ACC112 (cell line): ENCODE measurements around the gene ZNF213.
A peak's percentile ranks its signal among the peaks of the same experiment; 100 is the strongest.

Source experiments
- H2AFZ ChIP-seq: fragments of 200-600 bp; sonication (generic); one replicate; pipeline ENCODE4 v1.6.0; 2017; ENCODE audit warnings: antibody characterized with exemption, low read length; ENCODE audit not compliant: unreplicated experiment
- H3K27ac ChIP-seq: fragments of 200-600 bp; sonication (generic); 2 replicates; pipeline ENCODE4 v1.5.1; 2014; ENCODE audit warnings: low read depth, mild to moderate bottlenecking, antibody characterized with exemption, low read length, moderate library complexity
- H3K27me3 ChIP-seq: fragments of 200-600 bp; sonication (generic); 2 replicates; pipeline ENCODE4 v1.6.1; 2014; ENCODE audit warnings: mild to moderate bottlenecking, antibody characterized with exemption, low read length, moderate library complexity, mixed read lengths; ENCODE audit not compliant: insufficient read depth
- H3K36me3 ChIP-seq: fragments of 200-600 bp; sonication (generic); 2 replicates; pipeline ENCODE4 v1.6.1; 2016; ENCODE audit warnings: mild to moderate bottlenecking, antibody characterized with exemption, low read length, moderate library complexity, mixed read lengths; ENCODE audit not compliant: insufficient read depth
- H3K4me1 ChIP-seq: fragments of 200-600 bp; sonication (generic); one replicate; pipeline ENCODE4 v1.6.1; 2016; ENCODE audit warnings: low read length, mixed read lengths; ENCODE audit not compliant: insufficient read depth, unreplicated experiment, control insufficient read depth
- H3K4me3 ChIP-seq: fragments of 200-600 bp; sonication (generic); 2 replicates; pipeline ENCODE4 v1.5.1; 2014; ENCODE audit warnings: mild to moderate bottlenecking, low read depth, low read length
- H3K79me2 ChIP-seq: fragments of 200-600 bp; sonication (generic); one replicate; pipeline ENCODE4 v1.6.0; 2016; ENCODE audit warnings: low read length; ENCODE audit not compliant: control insufficient read depth, unreplicated experiment, insufficient read depth

Gene ZNF213

GRCh38 chr16:3134338-3135125 lies at the start of gene ZNF213:
TSS of gene ZNF213 (plus strand) at chr16:3135029. CDS start at chr16:3137281, 2,252 bp downstream.
- H3K36me3 ChIP-seq: no peaks in the 10 kb centered on the region
- no peaks in the 10 kb centered on the region for H3K27me3 ChIP-seq
- peak within 1 kb of the TSS; percentile 98 for H2AFZ ChIP-seq
- H3K79me2 ChIP-seq: peaks cover 41% of the 10 kb centered on the region
- peaks cover 7% of the 10 kb centered on the region for H3K4me1 ChIP-seq
- H3K27ac ChIP-seq: peak within 1 kb of the TSS; percentile 81
- H3K4me3 ChIP-seq: peak within 1 kb of the TSS; percentile 100

- no peaks in the 10 kb centered on the region for H3K36me3 ChIP-seq
- no peaks in the 10 kb centered on the region for H3K4me1 ChIP-seq
Observed at GRCh38 chr16:3085868-3086595, 48.8 kb upstream of the ZNF213 start.

GRCh38 chr16:3086596-3087242 lies 48.1 kb upstream of the ZNF213 start:
- no peaks in the 10 kb centered on the region for H3K27me3 ChIP-seq
- H2AFZ ChIP-seq: no peak overlapping the region
- no peak overlapping the region for H3K4me3 ChIP-seq
- H3K27ac ChIP-seq: no peak overlapping the region
- no peaks in the 10 kb centered on the region for H3K4me1 ChIP-seq
- H3K79me2 ChIP-seq: no peaks in the 10 kb centered on the region
- H3K36me3 ChIP-seq: no peaks in the 10 kb centered on the region

More at GRCh38 chr16:3085868-3086595, 48.8 kb upstream of the ZNF213 start:
- H3K4me3 ChIP-seq: no peak overlapping the region
- no peaks in the 10 kb centered on the region for H3K27me3 ChIP-seq
- H2AFZ ChIP-seq: no peak overlapping the region
- H3K79me2 ChIP-seq: no peaks in the 10 kb centered on the region
- no peak overlapping the region for H3K27ac ChIP-seq

- no peak overlapping the region for H2AFZ ChIP-seq
- no peaks in the 10 kb centered on the region for H3K4me1 ChIP-seq
- peaks cover 8% of the 10 kb centered on the region for H3K27me3 ChIP-seq
- H3K27ac ChIP-seq: no peak overlapping the region
- no peak overlapping the region for H3K4me3 ChIP-seq
- H3K36me3 ChIP-seq: no peaks in the 10 kb centered on the region
- H3K79me2 ChIP-seq: no peaks in the 10 kb centered on the region
Observed at GRCh38 chr16:3087243-3088235, 47.3 kb upstream of the ZNF213 start.

GRCh38 chr16:3088450-3088849 lies 46.4 kb upstream of the ZNF213 start:
- no peak overlapping the region for H2AFZ ChIP-seq
- H3K36me3 ChIP-seq: no peaks in the 10 kb centered on the region
- no peak overlapping the region for H3K4me3 ChIP-seq
- no peaks in the 10 kb centered on the region for H3K4me1 ChIP-seq
- peaks cover 10% of the 10 kb centered on the region for H3K27me3 ChIP-seq
- H3K27ac ChIP-seq: no peak overlapping the region
- H3K79me2 ChIP-seq: no peaks in the 10 kb centered on the region

- Histone ChIP-seq H3K27me3 (peaks cover 10% of the 10 kb centered on the region), H3K4me1 (no peaks in the 10 kb centered on the region), H3K79me2 (no peaks in the 10 kb centered on the region), H2AFZ (no peak overlapping the region), H3K27ac (no peak overlapping the region), H3K4me3 (no peak overlapping the region), H3K36me3 (no peaks in the 10 kb centered on the region)
Observed at GRCh38 chr16:3088925-3089716, 45.7 kb upstream of the ZNF213 start.

GRCh38 chr16:3089717-3090592 lies 44.9 kb upstream of the ZNF213 start:
- H2AFZ ChIP-seq: no peak overlapping the region
- no peaks in the 10 kb centered on the region for H3K79me2 ChIP-seq
- H3K4me1 ChIP-seq: no peaks in the 10 kb centered on the region
- H3K27ac ChIP-seq: no peak overlapping the region
- H3K36me3 ChIP-seq: no peaks in the 10 kb centered on the region
- H3K4me3 ChIP-seq: no peak overlapping the region
- H3K27me3 ChIP-seq: peaks cover 10% of the 10 kb centered on the region

- Histone ChIP-seq H2AFZ (no peak overlapping the region), H3K4me3 (no peak overlapping the region), H3K36me3 (no peaks in the 10 kb centered on the region), H3K27ac (no peak overlapping the region), H3K79me2 (no peaks in the 10 kb centered on the region), H3K4me1 (no peaks in the 10 kb centered on the region), H3K27me3 (peaks cover 10% of the 10 kb centered on the region)
Observed at GRCh38 chr16:3091551-3091950, 43.3 kb upstream of the ZNF213 start.

GRCh38 chr16:3092501-3092941 lies 42.3 kb upstream of the ZNF213 start:
- Histone ChIP-seq H3K79me2 (no peaks in the 10 kb centered on the region), H3K36me3 (no peaks in the 10 kb centered on the region), H3K27me3 (peaks cover 10% of the 10 kb centered on the region), H2AFZ (no peak overlapping the region), H3K4me3 (no peak overlapping the region), H3K4me1 (no peaks in the 10 kb centered on the region), H3K27ac (no peak overlapping the region)
